Measurements from ENCODE around the gene UQCC2. TPM values are rescaled to one million over a fixed set of nuclear protein-coding genes. Genes with fewer than 3 reads are reported as not detected.

Gene UQCC2
- total RNA-seq, 1 donor from 2014 or later = 34.9 TPM

- DNase-seq (ENCODE audit: low spot score) (no peak), ATAC-seq (no peak)
Measured at GRCh38 chr6:33679761-33680160, 31.7 kb downstream of the UQCC2 start.

GRCh38 chr6:33678932-33679490, 32.5 kb downstream of the UQCC2 start:
- no peak for ATAC-seq
- DNase-seq (ENCODE audit: low spot score) = no peak

- ATAC-seq = no peak
- no peak for DNase-seq (ENCODE audit: low spot score)
Measured at GRCh38 chr6:33678233-33678931, 33.1 kb downstream of the UQCC2 start.

- ATAC-seq = no peak
- DNase-seq (ENCODE audit: low spot score) = no peak
Measured at GRCh38 chr6:33677689-33678088, 33.8 kb downstream of the UQCC2 start.

- DNase-seq (ENCODE audit: low spot score) (no peak), ATAC-seq (no peak)
Measured at GRCh38 chr6:33677143-33677660, 34.3 kb downstream of the UQCC2 start.

- no peak for ATAC-seq
- DNase-seq (ENCODE audit: low spot score) = no peak
Measured at GRCh38 chr6:33676416-33677142, 34.9 kb downstream of the UQCC2 start.

GRCh38 chr6:33675968-33676367, 35.5 kb downstream of the UQCC2 start:
- no peak for DNase-seq (ENCODE audit: low spot score)
- ATAC-seq = no peak

- DNase-seq (ENCODE audit: low spot score) (no peak), ATAC-seq (no peak)
Measured at GRCh38 chr6:33673851-33674250, 37.6 kb downstream of the UQCC2 start.

- ATAC-seq (peak; percentile 78), DNase-seq (ENCODE audit: low spot score) (no peak)
Measured at GRCh38 chr6:33672808-33673207, 38.7 kb downstream of the UQCC2 start.

GRCh38 chr6:33671744-33672072, 39.8 kb downstream of the UQCC2 start:
- DNase-seq (ENCODE audit: low spot score) (no peak), ATAC-seq (no peak)

GRCh38 chr6:33670971-33671743, 40.3 kb downstream of the UQCC2 start:
- ATAC-seq (no peak), DNase-seq (ENCODE audit: low spot score) (no peak)

- ATAC-seq (no peak), DNase-seq (ENCODE audit: low spot score) (no peak)
Measured at GRCh38 chr6:33670086-33670660, 41.3 kb downstream of the UQCC2 start.

GRCh38 chr6:33668914-33669313, 42.6 kb downstream of the UQCC2 start:
- DNase-seq (ENCODE audit: low spot score) = no peak
- ATAC-seq = no peak

GRCh38 chr6:33668328-33668727, 43.2 kb downstream of the UQCC2 start:
- ATAC-seq = no peak
- DNase-seq (ENCODE audit: low spot score) = no peak

- DNase-seq (ENCODE audit: low spot score) (no peak), ATAC-seq (no peak)
Measured at GRCh38 chr6:33667776-33668175, 43.7 kb downstream of the UQCC2 start.

- DNase-seq (ENCODE audit: low spot score) (no peak), ATAC-seq (no peak)
Measured at GRCh38 chr6:33667072-33667471, 44.4 kb downstream of the UQCC2 start.

GRCh38 chr6:33665957-33666356, 45.5 kb downstream of the UQCC2 start:
- ATAC-seq (no peak), DNase-seq (ENCODE audit: low spot score) (no peak)

- ATAC-seq = no peak
- no peak for DNase-seq (ENCODE audit: low spot score)
Measured at GRCh38 chr6:33664506-33665057, 46.9 kb downstream of the UQCC2 start.

GRCh38 chr6:33663727-33664449, 47.6 kb downstream of the UQCC2 start:
- no peak for ATAC-seq
- DNase-seq (ENCODE audit: low spot score) = no peak

GRCh38 chr6:33663028-33663427, 48.5 kb downstream of the UQCC2 start:
- ATAC-seq (no peak), DNase-seq (ENCODE audit: low spot score) (no peak)

Measured in left lobe of liver (tissue), 2 donors.